Colon (tissue), 2 donors: ENCODE data around the gene TVP23B.
"Not testable (repeated sequence)": the region's sequence is repeated elsewhere in the genome, so short reads cannot be mapped to it uniquely, and the experiment has no call there.

Experiments
- FAIRE-seq: peaks from 2 replicates; lab custom pipeline; 2012; peaks lifted over from hg19 to GRCh38; lab: Jason Lieb, UNC
- donor health status: control.
- donor health status: control.

TVP23B gene

DNA sequence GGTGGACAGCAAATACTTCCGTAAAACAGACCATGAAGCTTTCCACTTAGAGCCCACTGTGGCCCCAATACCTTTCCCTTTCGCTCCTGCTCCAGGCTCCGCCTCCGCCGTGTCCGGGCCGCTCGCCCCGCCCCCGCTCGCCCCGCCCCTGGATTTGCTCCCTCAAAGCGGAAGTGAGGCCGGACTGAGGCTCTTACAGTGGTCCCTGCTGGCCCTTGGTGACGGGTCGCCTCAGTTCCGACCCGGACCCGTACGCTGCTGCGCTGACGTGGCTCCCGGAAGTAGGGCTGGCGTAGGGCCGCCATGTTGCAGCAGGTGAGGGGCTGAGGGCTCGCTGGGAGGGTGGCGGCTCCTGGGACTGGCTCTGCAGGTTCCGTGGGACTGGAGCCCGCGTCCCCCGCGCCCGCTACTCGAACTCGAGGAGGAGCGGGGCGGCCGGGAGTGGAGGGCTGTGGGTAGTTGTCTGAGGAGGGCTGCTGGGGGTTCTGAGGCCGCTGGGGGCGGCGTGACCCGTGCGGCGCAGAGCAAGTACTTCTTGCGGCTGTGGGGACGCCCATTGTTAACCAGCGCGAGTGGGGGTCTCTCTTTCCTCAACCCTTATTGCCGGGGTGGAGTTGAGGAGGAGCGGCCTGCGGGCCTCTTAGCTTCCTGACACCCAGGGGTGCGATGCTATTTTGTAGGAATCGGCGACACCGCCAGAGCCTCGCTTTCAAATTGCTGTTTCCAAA, at the start of gene TVP23B:
Gene TVP23B, plus strand, starts transcription at position 193 of the 728 bp plus-strand sequence. Its CDS starts 111 bp downstream, at position 304.
- not testable (repeated sequence) for FAIRE-seq

GRCh38 chr17:18732438-18732837, 48.5 kb upstream of the TVP23B start:
- FAIRE-seq: not testable (repeated sequence)

GRCh38 chr17:18733350-18733749, 47.6 kb upstream of the TVP23B start:
- FAIRE-seq: not testable (repeated sequence)

GRCh38 chr17:18739616-18740391, 41.2 kb upstream of the TVP23B start:
- not testable (repeated sequence) for FAIRE-seq

- FAIRE-seq: not testable (repeated sequence)
Observed at GRCh38 chr17:18741228-18741627, 39.8 kb upstream of the TVP23B start.

- not testable (repeated sequence) for FAIRE-seq
Observed at GRCh38 chr17:18743699-18744421, 37.1 kb upstream of the TVP23B start, which contains the start of gene FBXW10. Gene FBXW10, plus strand, starts transcription at chr17:18744054. Its CDS starts 191 bp downstream, at chr17:18744245.

DNA sequence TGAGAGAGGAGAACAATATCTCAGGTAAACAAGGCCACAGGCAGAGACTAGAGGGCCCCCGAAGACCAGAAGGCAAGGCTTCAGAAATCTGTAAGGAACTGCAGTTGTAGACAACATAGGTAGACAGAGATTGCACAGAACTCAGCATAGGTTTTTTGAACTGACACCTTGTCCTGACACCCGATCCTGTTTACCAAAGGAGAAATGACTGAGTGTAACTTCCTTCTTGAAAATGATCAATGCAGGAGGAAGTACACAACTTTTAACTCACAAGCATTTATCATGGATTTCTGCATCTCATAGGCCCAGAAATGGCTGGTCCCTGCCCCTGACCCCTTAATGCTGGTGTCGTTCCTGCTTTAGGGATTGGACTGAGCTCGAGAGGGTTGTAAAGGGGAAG, 36.3 kb upstream of the TVP23B start:
- FAIRE-seq: not testable (repeated sequence)

GRCh38 chr17:18746551-18746950, 34.4 kb upstream of the TVP23B start:
- not testable (repeated sequence) for FAIRE-seq

GRCh38 chr17:18747501-18747900, 33.5 kb upstream of the TVP23B start:
- FAIRE-seq: not testable (repeated sequence)

DNA sequence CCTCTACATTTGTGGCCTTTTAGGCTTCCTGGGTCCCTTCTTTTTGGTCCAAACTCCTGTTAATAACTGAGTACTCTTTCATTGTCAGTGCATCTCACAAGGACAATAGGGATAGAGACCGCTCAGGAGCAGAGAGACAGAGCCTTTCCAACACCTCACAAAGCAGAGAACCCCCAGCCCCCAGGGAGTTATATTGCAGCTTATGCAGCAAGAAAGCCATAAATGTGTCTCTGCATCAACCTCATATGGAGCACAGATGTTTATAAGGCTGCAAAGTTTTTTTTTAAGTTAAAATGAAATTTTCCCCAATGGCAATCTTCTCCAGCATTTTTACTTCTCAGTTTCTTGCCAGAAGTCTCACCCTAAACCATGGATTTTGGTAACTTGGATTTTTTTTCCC, 30.7 kb upstream of the TVP23B start:
- FAIRE-seq: not testable (repeated sequence)

DNA sequence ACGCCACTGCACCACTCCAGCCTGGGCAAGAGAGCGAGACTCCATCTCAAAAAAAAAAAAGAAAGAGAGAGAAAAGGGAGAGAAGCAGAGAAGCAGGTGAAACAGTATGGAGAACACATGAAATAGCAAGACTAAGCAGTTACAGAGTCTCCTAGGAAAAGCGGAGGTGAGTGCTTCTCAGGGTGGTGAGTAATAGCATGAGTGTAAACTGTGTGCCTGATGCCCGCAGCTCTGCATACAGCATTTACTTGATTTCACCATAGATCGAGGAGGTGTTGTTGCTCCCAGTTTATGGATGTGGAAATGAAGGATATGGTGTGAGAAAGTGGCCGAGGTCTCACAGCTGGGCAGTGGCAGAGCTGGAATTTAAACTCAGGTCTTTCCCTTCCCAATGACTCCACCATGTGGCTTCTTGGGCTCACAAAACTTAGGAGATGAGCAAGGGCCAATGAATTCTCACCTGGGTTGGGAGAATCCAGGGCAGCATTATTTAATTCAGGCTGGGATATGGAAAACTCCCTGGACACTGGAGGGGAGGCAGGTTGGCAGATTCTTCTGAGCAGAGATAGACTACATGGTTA, 27.1 kb upstream of the TVP23B start:
- not testable (repeated sequence) for FAIRE-seq

DNA sequence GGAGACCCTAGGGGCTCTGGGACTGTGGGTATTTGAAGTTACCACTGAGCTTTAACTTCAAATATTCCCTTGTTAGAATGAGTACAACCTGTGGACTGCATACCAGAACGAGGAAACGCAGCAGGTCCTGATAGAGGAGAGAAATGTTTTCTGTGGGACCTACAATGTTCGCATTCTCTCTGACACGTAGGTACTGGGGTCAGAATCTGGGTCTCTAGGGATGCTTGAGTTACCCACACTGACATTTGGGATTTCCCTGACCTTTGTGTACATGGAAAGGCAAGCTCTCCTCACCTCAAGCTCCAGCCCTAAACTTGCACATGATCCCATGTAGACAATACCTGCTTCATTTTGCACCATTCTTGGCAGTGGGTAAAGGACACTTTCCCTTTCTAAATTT, 25.0 kb upstream of the TVP23B start:
- FAIRE-seq: not testable (repeated sequence)

- not testable (repeated sequence) for FAIRE-seq
Observed at GRCh38 chr17:18757368-18758044, 23.5 kb upstream of the TVP23B start.

- not testable (repeated sequence) for FAIRE-seq
Observed at GRCh38 chr17:18758344-18758743, 22.6 kb upstream of the TVP23B start.

DNA sequence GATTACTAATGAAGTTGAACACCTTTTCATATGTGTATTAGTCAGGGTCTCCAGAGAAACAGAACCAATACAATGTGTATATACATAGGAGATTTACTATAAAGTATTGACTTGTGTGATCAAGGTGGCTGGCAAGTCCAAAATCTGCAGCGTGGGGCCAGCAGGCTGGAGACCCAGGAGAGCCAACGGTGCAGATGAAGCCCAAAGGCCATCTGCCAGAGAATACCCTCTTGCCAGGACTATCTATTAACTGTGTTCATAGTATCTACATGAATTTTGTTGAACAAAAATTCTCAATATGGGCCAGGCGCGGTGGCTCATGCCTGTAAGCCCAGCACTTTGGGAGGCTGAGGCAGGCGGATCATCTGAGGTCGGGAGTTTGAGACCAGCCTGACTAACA, 20.8 kb upstream of the TVP23B start:
- not testable (repeated sequence) for FAIRE-seq

DNA sequence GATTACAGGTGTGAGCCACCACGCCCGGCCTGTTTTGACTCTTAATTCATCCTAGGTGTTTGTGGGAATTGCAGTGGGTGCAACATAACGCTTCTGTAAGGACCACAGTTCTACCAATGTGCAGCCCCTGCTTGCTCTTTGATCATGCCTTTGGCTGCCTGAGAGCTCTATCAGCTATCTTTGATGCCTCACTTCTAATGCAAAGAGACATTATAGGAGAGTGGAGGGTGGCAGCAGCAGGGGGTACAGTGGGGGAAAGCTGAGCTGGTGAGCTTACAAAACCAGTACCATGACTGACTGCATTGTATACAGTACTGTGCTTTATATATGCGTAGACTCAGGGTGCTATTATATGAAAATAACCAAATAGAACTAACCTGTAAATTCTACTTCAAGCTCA, 10.4 kb upstream of the TVP23B start:
- not testable (repeated sequence) for FAIRE-seq

- not testable (repeated sequence) for FAIRE-seq
Observed at GRCh38 chr17:18771066-18771465, 9.9 kb upstream of the TVP23B start.

GRCh38 chr17:18772471-18772870, 8.5 kb upstream of the TVP23B start:
- no peak for FAIRE-seq

- not testable (repeated sequence) for FAIRE-seq
Observed at GRCh38 chr17:18781805-18782204, 822 bp downstream of the TVP23B start.

DNA sequence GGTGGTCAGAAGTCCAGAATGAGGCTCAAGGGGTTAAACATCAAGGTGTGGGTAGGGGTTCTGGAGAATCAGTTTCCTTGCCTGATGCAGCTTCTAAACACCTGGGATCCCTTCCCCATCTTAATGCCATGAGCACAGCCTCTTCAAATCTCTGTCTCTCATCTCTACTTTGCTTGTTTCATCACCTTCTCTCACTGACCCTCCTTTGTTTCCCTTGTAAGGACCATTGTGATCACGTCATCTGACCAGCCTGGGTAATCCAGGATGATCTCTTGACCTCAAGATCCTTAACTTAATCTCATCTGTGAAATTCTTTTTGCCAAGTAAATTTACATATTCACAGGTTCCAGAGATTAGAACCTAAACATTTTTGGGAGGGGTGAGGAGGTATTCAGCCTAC, 5.0 kb downstream of the TVP23B start:
- FAIRE-seq: not testable (repeated sequence)

DNA sequence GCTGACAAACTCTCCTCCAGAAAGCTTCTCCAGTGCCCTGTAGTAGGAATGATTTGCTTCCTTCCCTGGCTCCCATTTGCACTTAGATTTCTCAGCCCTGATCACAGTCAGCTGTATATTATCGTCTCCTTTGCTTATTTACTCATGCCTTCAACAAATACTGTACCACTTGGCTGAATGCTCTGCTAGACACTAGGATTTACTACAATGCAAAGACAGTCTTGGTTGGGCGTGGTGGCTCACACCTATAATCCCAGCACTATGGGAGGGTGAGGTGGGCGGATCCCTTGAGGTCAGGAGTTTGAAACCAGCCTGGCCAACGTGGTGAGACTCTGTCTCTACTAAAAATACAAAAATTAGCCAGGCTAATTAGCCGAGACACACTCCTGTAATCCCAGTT, 5.9 kb downstream of the TVP23B start:
- not testable (repeated sequence) for FAIRE-seq
